K562 treated with DMSO at 1 percent for 12 hours (cell line): ENCODE measurements around the gene SF3B6. TPM values are rescaled to one million over a fixed set of nuclear protein-coding genes. Genes with fewer than 3 reads are reported as not detected.

Experiments
- total RNA-seq: library from RNA; unstranded; fragments of 300-600 nt; gene quantifications from 2 replicates; pipeline ENCODE4 v1.2.3, GENCODE V29; 2022; ENCODE audit not compliant: insufficient read depth

Gene SF3B6, protein sequence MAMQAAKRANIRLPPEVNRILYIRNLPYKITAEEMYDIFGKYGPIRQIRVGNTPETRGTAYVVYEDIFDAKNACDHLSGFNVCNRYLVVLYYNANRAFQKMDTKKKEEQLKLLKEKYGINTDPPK
- total RNA-seq = 161 and 189 TPM in 2 replicates

DNA sequence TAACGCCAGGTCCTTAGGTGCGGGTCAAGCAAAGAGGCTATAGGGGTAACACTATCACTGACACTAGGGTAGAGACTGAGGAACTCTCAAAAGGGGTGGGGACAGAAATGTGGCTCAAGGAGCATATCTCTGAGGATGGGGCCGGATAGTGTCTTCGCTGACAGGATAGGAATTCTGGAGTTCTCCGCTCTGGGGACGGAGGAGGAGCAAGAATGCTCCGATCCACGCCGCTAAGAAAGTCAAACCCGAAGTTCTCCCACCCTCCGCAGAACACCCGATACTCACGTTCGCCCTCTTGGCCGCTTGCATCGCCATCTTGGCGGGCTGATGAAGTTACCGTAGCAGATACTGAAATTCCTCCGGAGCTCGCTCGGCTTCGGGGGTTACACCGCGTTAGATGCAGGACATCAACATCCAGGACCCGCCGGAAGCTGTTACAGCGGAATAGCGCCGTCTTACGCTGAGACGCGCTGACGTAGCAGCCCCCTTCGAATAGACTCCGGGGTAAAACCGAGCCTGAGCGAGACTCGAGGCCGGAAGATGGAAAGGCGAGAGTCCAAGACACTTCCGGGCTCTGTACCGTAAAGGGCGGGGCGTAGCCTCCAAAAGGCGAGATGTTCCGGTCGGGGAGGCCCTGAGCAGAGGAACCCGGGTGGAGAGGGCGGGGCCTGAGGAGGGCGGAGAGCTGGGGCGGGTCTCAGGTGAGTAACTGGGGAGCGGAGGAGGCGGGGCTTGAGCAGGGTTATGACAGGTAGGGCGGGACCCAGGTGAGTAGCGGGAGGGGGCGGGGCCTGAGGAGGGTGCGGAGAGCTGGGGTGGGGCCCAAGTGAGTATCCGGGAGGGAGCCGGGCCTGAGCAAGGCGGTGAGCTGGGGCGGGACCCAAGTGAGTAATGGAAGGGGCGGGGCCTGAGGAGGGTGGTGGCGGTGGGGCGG lies at the start of gene SF3B6:
Gene SF3B6, minus strand, starts transcription at position 412 of the 934 bp plus-strand sequence. Its CDS starts 97 bp downstream, at position 315.

DNA sequence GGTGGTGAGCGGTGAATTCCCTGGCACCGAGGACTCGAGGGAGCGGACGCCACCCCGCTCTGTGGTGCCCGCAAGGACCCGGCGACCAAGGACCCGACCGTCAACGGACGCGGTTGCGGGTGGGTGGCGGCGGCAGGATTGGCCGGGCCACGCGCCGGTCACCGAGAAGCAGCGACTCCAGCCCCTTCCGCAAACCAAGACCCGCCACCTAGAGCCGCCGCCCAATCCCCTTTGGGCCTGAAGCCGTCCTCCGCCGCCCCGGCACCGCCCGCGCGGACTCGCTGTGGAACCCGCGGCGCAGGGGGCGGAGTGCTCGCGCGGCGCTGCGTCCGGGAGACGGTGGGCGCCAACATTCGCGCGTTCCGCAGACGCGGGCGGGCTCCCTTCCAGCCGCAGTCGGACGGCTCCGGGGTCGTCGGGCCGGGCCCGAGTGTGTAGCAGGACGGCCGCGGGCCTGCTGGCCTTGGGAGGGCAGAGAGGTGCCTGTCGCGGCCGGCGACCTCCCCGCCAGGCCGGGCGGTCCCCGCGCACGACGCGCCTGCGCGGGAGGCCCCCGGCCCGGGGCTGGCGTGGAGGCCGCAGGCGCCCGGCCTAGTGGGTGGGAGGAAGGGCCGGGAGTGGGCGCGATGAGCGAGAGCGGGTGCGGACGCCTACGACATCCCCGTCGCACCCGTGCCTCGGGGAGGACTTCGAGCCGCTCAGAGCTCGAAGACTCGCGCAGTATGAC lies 47.2 kb upstream of the SF3B6 start, which contains the start of the genes FAM228B and PFN4:
Gene FAM228B, plus strand, starts transcription at position 275 of the 727 bp plus-strand sequence. CDS start 893 bp downstream, outside the sequence.
Gene PFN4, minus strand, starts transcription at position 140 of the 727 bp plus-strand sequence. CDS start 799 bp downstream, outside the sequence.

DNA sequence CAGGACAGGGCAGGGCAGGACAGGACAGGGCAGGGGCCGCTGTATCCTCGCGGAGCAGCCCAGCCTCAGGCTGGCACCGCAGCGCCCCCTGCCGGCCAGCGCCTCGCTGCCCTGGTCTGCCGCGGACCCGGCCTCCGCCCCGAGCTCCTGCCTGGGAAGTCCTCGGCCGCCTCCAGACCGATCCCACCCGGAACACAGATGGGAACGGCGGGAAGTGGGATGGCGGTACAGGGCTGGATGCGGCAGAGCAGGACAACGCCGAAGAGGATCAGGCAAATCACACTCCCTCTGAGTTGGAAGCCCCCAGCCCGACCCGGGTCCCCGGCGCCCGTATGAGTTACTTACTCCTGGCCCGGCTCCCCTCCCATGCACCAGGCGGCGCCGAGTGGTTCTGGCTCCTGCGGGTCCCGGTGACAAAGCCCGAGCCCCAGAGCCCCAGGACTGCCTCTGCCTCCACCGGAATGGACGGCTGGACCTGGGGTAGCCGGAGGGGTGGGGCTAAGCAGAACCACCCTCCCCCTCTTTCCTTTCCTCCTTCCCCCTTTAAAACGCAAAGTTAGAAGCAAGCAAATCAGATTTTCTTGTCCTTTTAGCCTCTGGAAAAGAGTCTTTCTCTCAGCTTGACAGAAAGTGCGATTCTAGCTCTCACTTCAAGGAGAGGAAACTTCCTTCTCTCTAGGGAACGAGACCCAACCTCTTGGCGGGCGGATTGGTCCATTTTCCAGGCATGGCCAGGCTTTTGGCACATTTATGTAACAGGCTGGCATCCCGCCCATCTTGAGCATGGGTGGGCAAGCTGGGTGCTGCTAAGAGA lies 8.5 kb upstream of the SF3B6 start, which contains the start of gene TP53I3:
Gene TP53I3, minus strand, starts transcription at position 449 of the 814 bp plus-strand sequence. CDS start 508 bp downstream, outside the sequence.

DNA sequence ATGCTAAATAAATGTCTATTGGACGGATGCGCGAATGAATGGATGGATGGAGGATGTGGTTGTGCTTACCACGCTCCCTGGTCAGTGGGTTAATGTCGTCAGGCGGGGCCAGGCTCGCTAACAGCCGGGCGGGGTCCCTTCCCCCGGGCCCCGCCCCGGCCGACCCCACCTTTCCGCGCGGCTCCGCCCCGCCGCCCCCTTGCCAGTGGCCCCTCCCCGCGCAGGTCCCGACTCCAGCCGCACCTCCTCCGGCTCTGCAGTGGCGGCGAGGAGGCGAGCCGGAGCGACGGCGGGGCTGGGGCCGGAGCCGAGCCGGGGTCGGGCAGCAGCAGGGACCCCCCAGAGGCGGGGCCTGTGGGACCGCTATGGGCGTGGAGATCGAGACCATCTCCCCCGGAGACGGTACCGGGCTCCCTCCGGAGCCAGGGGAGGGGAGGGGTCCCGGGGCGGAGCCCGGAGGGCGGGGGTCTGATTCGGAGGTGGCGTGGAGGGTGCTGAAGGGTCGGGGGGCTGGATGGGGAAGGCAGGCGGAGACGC lies 26.6 kb downstream of the SF3B6 start, which contains the start of gene FKBP1B:
Gene FKBP1B, plus strand, starts transcription at position 257 of the 537 bp plus-strand sequence. Its CDS starts 109 bp downstream, at position 366.

DNA sequence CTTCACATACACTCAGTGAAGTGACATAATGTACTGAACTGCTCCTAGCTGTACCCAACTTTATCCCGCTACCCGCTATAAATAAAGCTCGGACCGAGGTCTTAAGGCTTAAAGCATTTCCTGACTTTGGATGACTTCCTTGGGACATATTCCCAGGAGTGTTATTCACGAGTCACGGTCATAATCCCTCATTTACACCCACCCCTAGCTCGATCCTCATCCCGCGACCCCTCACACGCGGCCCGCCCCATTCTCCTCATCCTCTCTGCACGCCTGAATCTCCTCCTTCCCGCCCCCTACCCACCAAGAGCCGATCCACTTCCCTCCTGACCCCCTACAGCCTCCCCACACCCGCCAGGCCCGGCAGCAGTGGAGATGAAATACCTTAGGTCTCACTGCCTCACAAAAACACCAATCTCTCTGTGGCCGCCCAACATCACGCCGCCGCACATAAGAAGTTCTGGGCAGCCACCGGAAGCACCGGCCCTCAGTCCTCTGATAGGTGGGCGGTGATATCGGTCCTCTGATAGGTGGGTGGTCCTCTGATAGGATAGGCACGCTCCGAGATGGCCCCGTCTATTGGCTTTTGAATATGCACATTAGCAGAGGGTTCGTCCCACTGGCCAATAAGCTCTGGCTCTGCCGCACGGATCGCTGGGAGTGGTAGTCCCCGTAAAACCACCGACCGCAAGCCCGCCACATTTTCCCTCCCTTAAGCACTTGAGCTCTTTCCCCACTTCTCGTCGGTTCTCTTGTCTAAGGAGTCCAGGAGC lies 29.0 kb downstream of the SF3B6 start, which contains the start of gene WDCP:
Gene WDCP, minus strand, starts transcription at position 462 of the 773 bp plus-strand sequence. CDS start 7,897 bp downstream, outside the sequence.

Other genes with a start within 250 kb of the SF3B6 start
- gene ATAD2B, start 149.2 kb downstream of the SF3B6 start, total RNA-seq = 1.8 and 11.6 TPM in 2 replicates
- gene UBXN2A, start 135.9 kb downstream of the SF3B6 start, total RNA-seq = 7.0 and 14.9 TPM in 2 replicates
- gene MFSD2B, start 66.2 kb downstream of the SF3B6 start, total RNA-seq = 2.8 and 3.8 TPM in 2 replicates
- gene WDCP, start 28.9 kb downstream of the SF3B6 start, total RNA-seq = 3.7 and 15.0 TPM in 2 replicates
- gene FKBP1B, start 26.6 kb downstream of the SF3B6 start, total RNA-seq = 2.0 and 6.3 TPM in 2 replicates
- gene TP53I3, start 8.5 kb upstream of the SF3B6 start, total RNA-seq = 17.3 and 18.4 TPM in 2 replicates
- gene PFN4, start 47.0 kb upstream of the SF3B6 start, total RNA-seq = not detected in 2 replicates
- 1.5 and 4.3 TPM in 2 replicates for gene FAM228B, start 47.1 kb upstream of the SF3B6 start, total RNA-seq
- not detected in 2 replicates for gene FAM228A, start 98.7 kb upstream of the SF3B6 start, total RNA-seq